Hepatocyte (in vitro differentiated cells): ENCODE results near the gene FMNL1.
A peak's percentile ranks its signal among the peaks of the same experiment; 100 is the strongest.

ENCODE experiments used
- EZH2 ChIP-seq: fragments of 200-600 bp; sonication (generic); IDR thresholded peaks from 2 replicates; pipeline ENCODE4 v1.6.1; 2016; ENCODE audit warnings: antibody characterized with exemption, mild to moderate bottlenecking, borderline replicate concordance
- EZH2phosphoT487 ChIP-seq: fragments of 200-600 bp; sonication (generic); IDR thresholded peaks from one replicate; pipeline ENCODE4 v1.6.1; 2018; ENCODE audit warnings: antibody characterized with exemption, mild to moderate bottlenecking, low read depth, moderate library complexity; ENCODE audit not compliant: unreplicated experiment, severe bottlenecking
- TF ChIP-seq, protein P1 (sequence below): fragments of 200-600 bp; sonication (generic); IDR thresholded peaks from 2 replicates; pipeline ENCODE4 v1.5.1; 2016; ENCODE audit warnings: antibody characterized with exemption, mild to moderate bottlenecking; ENCODE audit not compliant: poor library complexity

GRCh38 chr17:45231481-45232116 is 9.9 kb downstream of the FMNL1 start:
- TF ChIP-seq, protein P1, sequence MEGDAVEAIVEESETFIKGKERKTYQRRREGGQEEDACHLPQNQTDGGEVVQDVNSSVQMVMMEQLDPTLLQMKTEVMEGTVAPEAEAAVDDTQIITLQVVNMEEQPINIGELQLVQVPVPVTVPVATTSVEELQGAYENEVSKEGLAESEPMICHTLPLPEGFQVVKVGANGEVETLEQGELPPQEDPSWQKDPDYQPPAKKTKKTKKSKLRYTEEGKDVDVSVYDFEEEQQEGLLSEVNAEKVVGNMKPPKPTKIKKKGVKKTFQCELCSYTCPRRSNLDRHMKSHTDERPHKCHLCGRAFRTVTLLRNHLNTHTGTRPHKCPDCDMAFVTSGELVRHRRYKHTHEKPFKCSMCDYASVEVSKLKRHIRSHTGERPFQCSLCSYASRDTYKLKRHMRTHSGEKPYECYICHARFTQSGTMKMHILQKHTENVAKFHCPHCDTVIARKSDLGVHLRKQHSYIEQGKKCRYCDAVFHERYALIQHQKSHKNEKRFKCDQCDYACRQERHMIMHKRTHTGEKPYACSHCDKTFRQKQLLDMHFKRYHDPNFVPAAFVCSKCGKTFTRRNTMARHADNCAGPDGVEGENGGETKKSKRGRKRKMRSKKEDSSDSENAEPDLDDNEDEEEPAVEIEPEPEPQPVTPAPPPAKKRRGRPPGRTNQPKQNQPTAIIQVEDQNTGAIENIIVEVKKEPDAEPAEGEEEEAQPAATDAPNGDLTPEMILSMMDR = peak; percentile 29
- TF ChIP-seq EZH2phosphoT487 (no peak), EZH2 (no peak)
